ENCODE data around the gene KLF13. TPM values are rescaled to one million over a fixed set of nuclear protein-coding genes. Genes with fewer than 3 reads are reported as not detected.

Gene KLF13
- total RNA-seq, 1 donor, result 13.8 TPM

- DNase-seq (ENCODE audit: low read depth), result no peak
- no peak for TF ChIP-seq CTCF (IDR thresholded peaks at IDR 0.05; ENCODE audit: insufficient read depth, low read depth, low read length)
- no peak overlapping the region for H3K4me3 ChIP-seq (ENCODE audit: low read depth, low read length)
Observed at GRCh38 chr15:31307270-31308184, 19.1 kb upstream of the KLF13 start.

- no peak for TF ChIP-seq CTCF (IDR thresholded peaks at IDR 0.05; ENCODE audit: insufficient read depth, low read depth, low read length)
- H3K4me3 ChIP-seq (ENCODE audit: low read depth, low read length), result no peak overlapping the region
- DNase-seq (ENCODE audit: low read depth), result no peak
Observed at GRCh38 chr15:31308185-31308639, 18.4 kb upstream of the KLF13 start.

- DNase-seq (ENCODE audit: low read depth), result no peak
- no peak for TF ChIP-seq CTCF (IDR thresholded peaks at IDR 0.05; ENCODE audit: insufficient read depth, low read depth, low read length)
- H3K4me3 ChIP-seq (ENCODE audit: low read depth, low read length), result no peak overlapping the region
Observed at GRCh38 chr15:31309893-31310606, 16.6 kb upstream of the KLF13 start.

- no peak for TF ChIP-seq CTCF (IDR thresholded peaks at IDR 0.05; ENCODE audit: insufficient read depth, low read depth, low read length)
- DNase-seq (ENCODE audit: low read depth), result no peak
- H3K4me3 ChIP-seq (ENCODE audit: low read depth, low read length), result no peak overlapping the region
Observed at GRCh38 chr15:31311735-31312619, 14.7 kb upstream of the KLF13 start.

GRCh38 chr15:31313223-31313622 is 13.4 kb upstream of the KLF13 start:
- TF ChIP-seq CTCF (IDR thresholded peaks at IDR 0.05; ENCODE audit: insufficient read depth, low read depth, low read length), result no peak
- no peak for DNase-seq (ENCODE audit: low read depth)
- no peak overlapping the region for H3K4me3 ChIP-seq (ENCODE audit: low read depth, low read length)

GRCh38 chr15:31314380-31314779 is 12.3 kb upstream of the KLF13 start:
- no peak for DNase-seq (ENCODE audit: low read depth)
- no peak overlapping the region for H3K4me3 ChIP-seq (ENCODE audit: low read depth, low read length)
- TF ChIP-seq CTCF (IDR thresholded peaks at IDR 0.05; ENCODE audit: insufficient read depth, low read depth, low read length), result no peak
